Embryonic facial prominence (tissue), 1 donor: ENCODE measurements around the gene ANKRD33.
"Not testable (repeated sequence)": the region's sequence is repeated elsewhere in the genome, so short reads cannot be mapped to it uniquely, and the experiment has no call there.

ENCODE experiments used
- DNase-seq: peaks from one replicate; pipeline ENCODE4 v3.0.0-alpha.2; 2016; ENCODE audit errors: extremely low spot score

The ANKRD33 gene

GRCh38 chr12:51879102-51879501 is 8.8 kb upstream of the ANKRD33 start:
- DNase-seq = no peak

GRCh38 chr12:51883295-51883694 is 4.6 kb upstream of the ANKRD33 start:
- no peak for DNase-seq

DNA sequence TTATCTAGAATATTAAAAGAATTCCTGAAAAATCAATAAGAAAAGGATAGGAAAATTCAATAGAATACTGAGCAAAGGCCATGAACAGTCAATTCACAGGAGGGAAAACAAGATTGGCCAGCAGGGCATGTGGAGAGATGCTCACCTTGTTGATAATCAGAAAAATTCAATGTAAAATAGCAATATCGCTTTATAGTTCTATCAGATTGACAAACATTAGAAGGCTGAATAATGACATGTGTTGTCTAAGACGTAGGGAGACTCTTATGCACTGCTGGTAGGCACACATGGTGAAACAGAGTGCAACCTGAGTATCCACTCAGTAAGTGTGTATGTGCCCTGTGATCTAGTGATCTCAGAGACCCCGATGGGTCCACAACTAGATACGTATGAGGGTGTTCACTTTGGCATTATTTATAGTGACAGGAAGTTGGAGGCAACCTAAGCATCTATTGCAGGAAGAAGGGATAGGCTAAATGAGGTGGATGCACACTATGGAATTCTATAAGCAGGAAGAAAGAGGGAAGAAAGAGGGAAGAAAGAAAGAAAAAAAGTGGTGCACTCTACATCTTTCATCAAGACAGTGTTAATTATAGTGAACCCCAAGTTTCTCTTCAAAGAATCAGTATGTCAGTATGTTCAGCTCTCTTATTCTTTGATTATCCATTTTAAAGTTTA is 3.8 kb upstream of the ANKRD33 start:
- DNase-seq = no peak

DNA sequence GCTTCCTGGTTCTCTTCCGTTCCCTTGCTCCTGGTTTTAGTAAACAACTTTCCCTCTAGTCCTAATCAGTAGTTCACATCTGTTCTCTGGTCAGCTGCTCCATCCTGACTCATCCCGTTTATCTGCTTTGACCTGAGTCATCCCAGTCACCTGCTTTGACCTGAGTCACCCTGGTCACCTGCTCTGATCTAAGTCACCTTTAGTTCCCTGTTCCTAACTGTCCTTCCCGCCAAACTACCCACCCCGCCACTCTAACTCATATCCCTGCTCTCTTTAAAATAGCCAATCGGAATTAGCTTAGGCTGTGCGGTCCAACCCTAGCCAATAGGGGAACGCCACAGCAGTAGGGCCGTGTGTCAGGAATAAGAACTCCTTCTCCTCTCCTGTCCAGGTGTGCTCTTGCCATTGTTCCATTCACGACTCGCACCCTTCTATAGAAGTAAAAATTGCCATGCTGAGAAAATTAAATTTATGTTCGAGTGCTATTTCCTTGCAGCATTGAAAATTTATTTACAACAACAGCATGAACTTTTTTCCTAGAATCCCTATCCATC is 3.1 kb upstream of the ANKRD33 start:
- DNase-seq = no peak

GRCh38 chr12:51885294-51886020 is 2.4 kb upstream of the ANKRD33 start:
- not testable (repeated sequence) for DNase-seq

- DNase-seq = no peak
These were observed 1.7 kb upstream of the ANKRD33 start for GRCh38 chr12:51886021-51886710.

GRCh38 chr12:51888316-51889215 is 663 bp downstream of the ANKRD33 start:
- no peak for DNase-seq

- DNase-seq = no peak
These were observed 1.6 kb downstream of the ANKRD33 start for GRCh38 chr12:51889216-51890132.

- no peak for DNase-seq
These were observed 2.2 kb downstream of the ANKRD33 start for GRCh38 chr12:51890133-51890464.

DNA sequence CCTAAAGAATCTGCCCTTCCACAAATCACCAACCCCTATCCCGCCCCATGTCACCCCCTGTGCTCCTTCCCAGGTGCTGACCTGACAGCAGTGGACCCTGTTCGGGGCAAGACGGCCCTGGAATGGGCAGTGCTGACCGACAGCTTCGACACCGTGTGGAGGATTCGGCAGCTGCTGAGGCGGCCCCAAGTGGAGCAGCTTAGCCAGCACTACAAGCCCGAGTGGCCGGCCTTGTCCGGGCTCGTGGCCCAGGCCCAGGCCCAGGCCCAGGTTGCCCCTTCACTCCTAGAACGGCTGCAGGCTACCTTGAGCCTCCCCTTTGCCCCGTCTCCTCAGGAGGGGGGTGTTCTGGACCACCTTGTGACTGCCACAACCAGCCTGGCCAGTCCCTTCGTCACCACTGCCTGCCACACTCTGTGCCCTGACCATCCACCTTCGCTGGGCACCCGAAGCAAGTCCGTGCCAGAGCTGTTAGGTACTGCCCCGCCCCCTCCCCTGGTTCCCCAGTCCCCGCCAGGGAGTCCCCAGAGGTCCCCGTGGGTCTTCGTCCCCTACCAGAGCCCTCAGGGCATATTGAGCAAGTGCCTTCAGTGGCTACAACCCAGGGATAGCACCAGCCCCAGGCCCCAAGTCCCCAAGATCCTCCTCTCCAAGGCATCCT is 2.7 kb downstream of the ANKRD33 start:
- DNase-seq = no peak

DNA sequence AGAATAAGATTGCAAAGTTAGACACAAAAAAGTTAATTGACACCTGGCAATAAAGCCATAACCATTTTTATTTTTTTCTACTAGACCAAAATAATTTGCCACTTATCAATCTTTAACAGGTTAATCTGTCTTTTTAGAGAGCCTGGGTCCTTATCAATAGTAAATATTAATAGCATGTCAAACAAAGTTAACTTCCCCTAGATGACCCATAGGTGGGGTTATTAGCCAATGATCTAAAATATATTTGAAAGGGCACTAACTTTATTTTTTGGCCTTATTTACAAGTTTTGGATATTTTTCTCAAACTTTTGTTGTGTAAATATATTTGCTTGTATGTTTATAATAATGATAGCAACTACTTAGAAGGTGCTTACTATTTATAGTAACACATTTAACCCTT is 3.9 kb downstream of the ANKRD33 start:
- DNase-seq = no peak

- no peak for DNase-seq
These were observed 5.9 kb downstream of the ANKRD33 start for GRCh38 chr12:51893786-51894185.

- DNase-seq = no peak
These were observed 7.7 kb downstream of the ANKRD33 start for GRCh38 chr12:51895378-51896135.

- no peak for DNase-seq
These were observed 8.3 kb downstream of the ANKRD33 start for GRCh38 chr12:51896236-51896635.

DNA sequence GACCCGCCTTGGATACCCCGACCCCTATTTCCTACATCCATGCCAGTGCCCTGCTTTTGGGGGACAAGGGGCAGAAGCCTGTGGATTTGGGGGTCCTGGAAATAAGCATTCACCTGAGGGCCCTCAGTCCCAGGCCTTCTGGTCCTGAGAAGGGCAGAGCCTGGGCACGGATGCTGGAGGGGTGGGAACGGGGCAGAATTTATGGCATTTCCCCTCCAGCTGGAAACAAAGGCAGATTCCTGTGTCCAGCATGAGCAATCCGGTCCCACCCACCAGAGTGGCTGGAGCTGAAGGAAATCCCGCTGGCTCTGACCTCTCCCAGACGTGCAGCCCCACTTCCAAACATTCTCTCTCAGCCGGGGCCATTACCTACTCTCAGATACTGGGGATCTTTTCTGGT is 9.3 kb downstream of the ANKRD33 start:
- no peak for DNase-seq

DNA sequence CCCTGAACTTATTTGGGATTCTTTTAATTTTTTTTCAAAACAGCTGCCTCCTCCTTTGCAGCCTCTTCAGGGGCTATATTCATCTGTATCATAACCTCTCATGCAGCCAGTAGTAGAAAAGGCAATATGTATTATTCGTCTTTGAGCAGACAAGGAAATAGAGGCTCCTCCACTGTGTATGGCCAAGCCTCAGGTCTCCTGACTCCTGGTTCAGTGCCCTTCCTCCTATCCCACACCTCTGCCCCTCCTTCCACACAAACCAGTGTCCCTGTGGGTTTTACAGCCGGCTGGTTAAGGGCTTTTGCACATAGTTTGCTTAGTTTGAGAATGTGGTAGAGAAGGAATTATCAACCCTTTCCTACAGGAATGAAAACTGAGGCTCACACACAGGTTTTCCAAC is 10.6 kb downstream of the ANKRD33 start:
- DNase-seq = no peak

DNA sequence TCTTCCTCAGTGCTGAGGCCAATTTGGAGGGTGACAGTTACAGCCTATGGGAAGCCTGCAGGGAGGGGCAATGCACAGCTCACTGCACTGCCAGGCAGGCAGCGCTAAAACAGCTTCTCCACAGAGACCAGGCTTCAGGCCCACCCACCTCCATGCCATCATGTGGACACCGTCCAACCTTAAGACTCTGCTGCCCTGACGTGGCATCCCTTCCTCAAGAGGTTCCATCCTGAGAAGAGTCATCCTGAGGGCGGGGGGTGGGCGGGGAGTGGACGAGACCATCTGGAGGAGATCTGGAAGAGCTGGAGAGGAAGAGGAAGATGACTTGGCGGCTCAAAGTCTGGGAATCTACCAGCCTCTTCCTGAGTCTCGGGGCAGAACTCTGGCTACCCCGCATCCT is 11.0 kb downstream of the ANKRD33 start:
- DNase-seq = no peak

GRCh38 chr12:51900323-51900889 is 12.5 kb downstream of the ANKRD33 start:
- no peak for DNase-seq
